ENCODE results near the gene MAGI2. TPM values are rescaled to one million over a fixed set of nuclear protein-coding genes. Genes with fewer than 3 reads are reported as not detected.

The MAGI2 gene
- total RNA-seq, 1 experiment from 2014 or later: 0.25 TPM

- ChIA-PET POLR2A (no interaction called here), CTCF (no interaction called here)
- Histone ChIP-seq H3K4me3 (ENCODE audit: low read depth, low read length) (no peak overlapping the region), H3K9me3 (no peaks in the 10 kb centered on the region), H3K27me3 (replicated peaks; ENCODE audit: control insufficient read depth, insufficient read depth, low read length) (no peaks in the 10 kb centered on the region), H3K36me3 (ENCODE audit: control insufficient read depth, insufficient read depth, low read length) (no peaks in the 10 kb centered on the region), H3K4me1 (no peaks in the 10 kb centered on the region)
- peaks cover 18% of the 10 kb centered on the region for H3K27me3 Mint-ChIP-seq (ENCODE audit: insufficient read depth, unreplicated experiment)
- no peaks in the 10 kb centered on the region for H3K9me3 Mint-ChIP-seq (ENCODE audit: unreplicated experiment)
- H3K4me1 Mint-ChIP-seq (ENCODE audit: low read depth, unreplicated experiment): no peaks in the 10 kb centered on the region
- H3K36me3 Mint-ChIP-seq (ENCODE audit: insufficient read depth, unreplicated experiment): no peaks in the 10 kb centered on the region
- no peak for TF ChIP-seq CTCF (IDR thresholded peaks at IDR 0.05; ENCODE audit: insufficient read depth in 1 of 2, low read depth in 1 of 2, low read length in 1 of 2, severe bottlenecking in 1 of 2, unreplicated experiment in 1 of 2)
- intact Hi-C loops (cut with micrococcal nuclease; ENCODE audit: unreplicated experiment): no loop called here
- BruUV-seq (replicated peaks): no TSS peak
- no peak for DNase-seq
- no peak overlapping the region for H3K4me3 Mint-ChIP-seq (ENCODE audit: unreplicated experiment)
- H3K27ac Mint-ChIP-seq (ENCODE audit: unreplicated experiment): no peak overlapping the region
Measured at GRCh38 chr7:78169992-78170391, 1283.5 kb downstream of the MAGI2 start.

GRCh38 chr7:78168865-78169264 lies 1284.6 kb downstream of the MAGI2 start:
- H3K4me3 Mint-ChIP-seq (ENCODE audit: unreplicated experiment): no peak overlapping the region
- H3K4me1 ChIP-seq: no peaks in the 10 kb centered on the region
- no peak overlapping the region for H3K27ac Mint-ChIP-seq (ENCODE audit: unreplicated experiment)
- no peaks in the 10 kb centered on the region for H3K36me3 Mint-ChIP-seq (ENCODE audit: insufficient read depth, unreplicated experiment)
- peaks cover 18% of the 10 kb centered on the region for H3K27me3 Mint-ChIP-seq (ENCODE audit: insufficient read depth, unreplicated experiment)
- ChIA-PET CTCF (no interaction called here), POLR2A (no interaction called here)
- H3K4me3 ChIP-seq (ENCODE audit: low read depth, low read length): no peak overlapping the region
- no peaks in the 10 kb centered on the region for H3K36me3 ChIP-seq (ENCODE audit: control insufficient read depth, insufficient read depth, low read length)
- H3K9me3 Mint-ChIP-seq (ENCODE audit: unreplicated experiment): no peaks in the 10 kb centered on the region
- no TSS peak for BruUV-seq (replicated peaks)
- no peaks in the 10 kb centered on the region for H3K27me3 ChIP-seq (replicated peaks; ENCODE audit: control insufficient read depth, insufficient read depth, low read length)
- DNase-seq: no peak
- H3K9me3 ChIP-seq: no peaks in the 10 kb centered on the region
- intact Hi-C loops (cut with micrococcal nuclease; ENCODE audit: unreplicated experiment): no loop called here
- no peaks in the 10 kb centered on the region for H3K4me1 Mint-ChIP-seq (ENCODE audit: low read depth, unreplicated experiment)
- TF ChIP-seq CTCF (IDR thresholded peaks at IDR 0.05; ENCODE audit: insufficient read depth in 1 of 2, low read depth in 1 of 2, low read length in 1 of 2, severe bottlenecking in 1 of 2, unreplicated experiment in 1 of 2): no peak

GRCh38 chr7:78167860-78168259 lies 1285.6 kb downstream of the MAGI2 start:
- intact Hi-C loops (cut with micrococcal nuclease; ENCODE audit: unreplicated experiment): no loop called here
- DNase-seq: no peak
- ChIA-PET POLR2A (no interaction called here), CTCF (interaction anchor here (0.7 kb wide), 1 partner anchor 233 kb away, joined by 3 read pairs; no protein-coding TSS in a partner anchor)
- H3K4me1 ChIP-seq: no peaks in the 10 kb centered on the region
- Mint-ChIP-seq H3K4me1 (ENCODE audit: low read depth, unreplicated experiment) (no peaks in the 10 kb centered on the region), H3K4me3 (ENCODE audit: unreplicated experiment) (no peak overlapping the region), H3K27me3 (ENCODE audit: insufficient read depth, unreplicated experiment) (peaks cover 18% of the 10 kb centered on the region), H3K36me3 (ENCODE audit: insufficient read depth, unreplicated experiment) (no peaks in the 10 kb centered on the region), H3K9me3 (ENCODE audit: unreplicated experiment) (no peaks in the 10 kb centered on the region), H3K27ac (ENCODE audit: unreplicated experiment) (no peak overlapping the region)
- no peaks in the 10 kb centered on the region for H3K27me3 ChIP-seq (replicated peaks; ENCODE audit: control insufficient read depth, insufficient read depth, low read length)
- H3K9me3 ChIP-seq: no peaks in the 10 kb centered on the region
- no TSS peak for BruUV-seq (replicated peaks)
- no peak for TF ChIP-seq CTCF (IDR thresholded peaks at IDR 0.05; ENCODE audit: insufficient read depth in 1 of 2, low read depth in 1 of 2, low read length in 1 of 2, severe bottlenecking in 1 of 2, unreplicated experiment in 1 of 2)
- H3K4me3 ChIP-seq (ENCODE audit: low read depth, low read length): no peak overlapping the region
- no peaks in the 10 kb centered on the region for H3K36me3 ChIP-seq (ENCODE audit: control insufficient read depth, insufficient read depth, low read length)
